NCI-H510A treated with DMSO at 0.1 percent for 48 hours (cell line): Measurements from ENCODE around the gene HOXA6.

Source experiments
- DNase-seq: peaks from one replicate; lab custom pipeline; 2025; lab: John Stamatoyannopoulos, UW

The HOXA6 gene

DNA sequence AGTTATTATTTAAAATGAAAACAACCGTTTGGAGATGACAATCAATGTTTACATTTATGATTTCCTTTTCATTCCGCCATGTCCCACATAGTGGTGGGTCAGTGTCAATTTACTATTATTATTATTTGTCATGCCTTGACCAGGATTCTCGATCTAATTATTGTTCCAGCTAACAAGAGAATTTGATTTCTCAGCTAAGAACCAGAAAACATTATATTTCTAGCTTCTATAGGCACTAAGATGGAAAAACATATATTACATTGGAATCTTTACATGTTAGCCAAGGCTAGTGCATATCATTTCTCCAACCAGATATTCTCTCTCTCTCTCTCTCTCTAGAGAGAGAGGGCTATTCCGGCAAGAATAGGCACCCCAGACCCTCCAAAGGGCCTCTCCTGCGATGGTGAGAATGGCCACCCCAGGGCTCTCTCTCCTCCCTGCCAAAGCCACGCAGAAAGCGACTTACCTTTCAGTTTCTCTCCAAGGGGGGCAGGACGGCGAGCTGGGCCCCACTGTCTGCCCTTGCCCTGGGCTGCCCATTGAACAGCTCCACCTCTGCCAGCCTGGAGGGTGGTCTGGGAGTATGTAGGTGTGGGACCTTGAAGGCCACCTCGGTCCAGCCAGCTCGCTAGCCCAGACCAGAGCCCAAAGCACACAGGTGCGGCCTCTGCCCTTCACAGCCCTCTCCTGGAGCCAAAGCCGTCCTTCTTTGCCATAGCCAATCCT lies 2.4 kb upstream of the HOXA6 start:
- peak; percentile 64 for DNase-seq

GRCh38 chr7:27148756-27149641 lies 1.4 kb upstream of the HOXA6 start:
- peak; percentile 63 for DNase-seq

DNA sequence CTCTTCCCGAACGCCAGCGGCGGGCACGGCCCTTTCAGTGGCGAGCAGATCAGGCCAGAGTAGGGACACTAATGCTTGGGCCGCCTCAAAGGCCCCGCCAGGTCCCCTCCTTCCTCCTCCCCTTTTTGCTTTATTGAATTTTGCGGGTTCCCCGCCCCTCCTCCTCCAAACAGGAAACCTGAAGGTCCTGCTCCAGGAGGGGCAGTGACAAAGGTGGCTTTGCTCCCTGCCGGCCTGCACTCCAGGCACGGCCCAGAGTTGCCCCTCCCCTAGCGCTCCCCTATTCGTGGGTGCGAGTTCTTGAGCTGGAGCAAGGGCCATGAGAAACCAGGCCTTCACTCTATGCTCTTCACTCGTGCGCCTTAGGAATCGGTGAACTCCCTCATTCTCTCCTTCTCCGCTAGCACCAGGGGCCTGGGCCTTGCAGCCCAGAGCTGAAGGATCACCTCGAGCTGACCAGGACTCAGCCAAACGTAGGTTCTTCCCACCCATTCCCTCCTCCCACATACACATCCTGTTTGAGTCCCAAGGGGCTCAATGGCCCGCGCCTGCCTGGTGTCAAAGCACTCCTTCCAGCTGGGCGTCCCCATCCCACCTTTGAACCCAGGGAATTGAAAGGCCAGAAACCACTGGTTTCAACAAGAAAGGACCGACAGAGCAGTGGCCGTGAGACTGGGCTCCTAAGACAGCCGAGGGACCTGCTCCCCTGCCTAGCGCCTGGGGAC lies 619 bp upstream of the HOXA6 start:
- peak; percentile 79 for DNase-seq

GRCh38 chr7:27146491-27147198 lies 929 bp downstream of the HOXA6 start:
- peak; percentile 82 for DNase-seq

- DNase-seq = no peak
These were observed 1.6 kb downstream of the HOXA6 start for GRCh38 chr7:27145914-27146412.

DNA sequence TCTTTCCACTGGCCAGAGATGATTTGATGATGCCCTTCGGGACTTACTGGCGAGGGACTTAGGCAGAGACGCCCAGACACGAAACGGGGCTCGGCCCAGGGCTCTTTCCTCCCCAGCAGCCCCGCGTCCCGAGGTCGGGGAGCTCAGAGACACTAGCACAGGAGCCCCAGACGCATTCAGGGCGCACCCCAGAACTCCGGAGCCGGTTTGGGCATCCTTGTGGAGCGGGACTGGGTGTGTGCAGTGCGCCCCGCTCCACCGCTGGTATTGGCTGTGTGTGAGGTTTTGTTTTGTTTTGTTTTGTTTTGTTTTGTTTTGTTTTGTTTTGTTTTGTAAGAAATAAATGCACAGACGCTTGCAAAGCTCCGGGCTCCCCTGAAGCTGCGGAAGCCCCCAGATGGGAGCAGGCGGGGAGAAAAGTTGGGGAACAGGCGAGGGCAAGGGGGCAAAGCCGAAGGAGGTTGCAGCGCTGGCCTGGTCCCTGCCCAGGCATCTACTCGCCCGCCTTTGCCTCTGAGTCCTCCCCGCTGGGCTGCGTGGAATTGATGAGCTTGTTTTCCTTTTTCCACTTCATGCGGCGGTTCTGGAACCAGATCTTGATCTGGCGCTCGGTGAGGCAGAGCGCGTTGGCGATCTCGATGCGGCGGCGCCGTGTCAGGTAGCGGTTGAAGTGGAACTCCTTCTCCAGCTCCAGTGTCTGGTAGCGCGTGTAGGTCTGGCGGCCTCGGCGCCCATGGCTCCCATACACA lies 2.2 kb downstream of the HOXA6 start:
- DNase-seq = no peak

DNA sequence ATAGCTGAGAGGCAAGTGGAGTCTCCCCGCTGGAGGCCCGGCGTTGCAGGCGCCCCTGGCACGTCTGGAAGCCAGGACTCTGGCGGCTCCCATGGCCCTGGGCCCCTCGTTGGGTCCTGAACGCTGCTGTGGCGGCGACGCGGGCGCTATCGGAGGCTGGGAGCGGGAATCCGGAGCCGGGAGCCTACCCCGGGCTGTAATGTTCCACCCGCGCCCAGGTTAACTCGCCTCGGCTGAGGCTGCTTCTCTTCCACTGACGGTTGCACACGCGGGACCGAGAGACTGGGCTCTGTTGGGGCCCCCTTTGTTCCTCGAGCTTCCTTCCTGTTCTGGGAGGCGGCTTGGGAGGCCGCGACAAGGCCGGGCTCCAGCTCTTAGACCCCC lies 2.8 kb downstream of the HOXA6 start:
- no peak for DNase-seq

- DNase-seq = no peak
These were observed 3.4 kb downstream of the HOXA6 start for GRCh38 chr7:27143950-27144780.

- peak; percentile 94 for DNase-seq
These were observed 4.3 kb downstream of the HOXA6 start, which contains the start of gene HOXA5 for GRCh38 chr7:27143023-27143949. Gene HOXA5 (minus strand): TSS chr7:27143681. CDS start chr7:27143607, 74 bp downstream.

GRCh38 chr7:27142580-27143022 lies 5.0 kb downstream of the HOXA6 start:
- peak; percentile 56 for DNase-seq

DNA sequence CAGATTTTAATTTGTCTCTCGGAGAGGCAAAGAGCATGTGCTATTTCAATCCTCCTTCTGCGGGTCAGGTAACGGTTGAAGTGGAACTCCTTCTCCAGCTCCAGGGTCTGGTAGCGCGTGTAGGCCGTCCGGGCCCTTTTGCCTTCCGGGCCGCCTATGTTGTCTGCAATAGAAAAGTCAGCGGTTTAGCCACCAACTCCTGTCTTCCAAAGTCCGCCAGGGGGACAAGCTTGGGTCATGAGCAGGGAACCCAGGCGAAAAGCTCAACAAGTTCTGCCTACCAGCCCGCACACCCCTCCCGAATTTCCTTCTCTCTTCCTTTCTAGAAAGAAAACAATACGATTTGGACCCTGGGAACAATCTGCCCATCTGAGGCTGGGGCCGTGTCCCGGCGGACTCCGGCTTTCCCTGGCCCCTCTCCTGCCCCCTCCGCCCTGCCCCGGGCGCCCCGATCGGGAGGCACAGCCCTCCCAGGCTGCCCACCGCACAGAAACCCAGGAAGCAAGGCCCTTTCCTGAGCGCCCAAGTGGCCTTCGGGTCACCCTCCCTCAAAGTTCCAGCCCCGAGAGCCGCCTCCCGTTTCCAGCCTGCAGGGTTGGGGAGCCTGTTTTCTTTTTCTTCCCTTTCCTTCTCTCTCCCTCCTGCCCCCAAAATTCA lies 5.5 kb downstream of the HOXA6 start:
- DNase-seq = no peak

- no peak for DNase-seq
These were observed 6.2 kb downstream of the HOXA6 start for GRCh38 chr7:27141137-27141922.

GRCh38 chr7:27140126-27140857 lies 7.3 kb downstream of the HOXA6 start:
- no peak for DNase-seq

- no peak for DNase-seq
These were observed 8.0 kb downstream of the HOXA6 start for GRCh38 chr7:27139334-27140125.

- DNase-seq = no peak
These were observed 8.6 kb downstream of the HOXA6 start for GRCh38 chr7:27138985-27139333.

DNA sequence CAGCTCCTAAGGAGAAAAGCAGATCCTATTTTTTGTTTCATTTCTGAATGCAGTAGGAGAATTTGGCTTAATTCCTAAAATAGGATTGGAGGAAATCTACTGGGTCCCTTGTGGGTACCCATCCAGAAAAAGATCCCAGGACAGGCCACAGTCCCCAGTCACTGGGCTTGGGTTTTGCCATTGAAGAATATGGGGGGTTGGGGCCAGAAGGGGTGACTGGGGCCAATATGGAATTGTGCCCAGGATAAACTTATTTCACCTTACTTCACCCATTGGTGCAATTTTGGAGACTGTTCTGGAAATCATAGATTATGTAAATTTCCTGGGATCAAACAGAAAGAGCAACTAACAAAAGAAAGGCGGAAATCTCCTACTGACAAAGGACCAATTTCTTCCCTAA lies 9.1 kb downstream of the HOXA6 start:
- DNase-seq = no peak
